Measurements from ENCODE around the gene BTBD6. TPM values are rescaled to one million over a fixed set of nuclear protein-coding genes. Genes with fewer than 3 reads are reported as not detected.

Gene BTBD6
- total RNA-seq, 3 donors from 2014 or later = 45.7 to 55.8 (median 46.7) TPM

DNA sequence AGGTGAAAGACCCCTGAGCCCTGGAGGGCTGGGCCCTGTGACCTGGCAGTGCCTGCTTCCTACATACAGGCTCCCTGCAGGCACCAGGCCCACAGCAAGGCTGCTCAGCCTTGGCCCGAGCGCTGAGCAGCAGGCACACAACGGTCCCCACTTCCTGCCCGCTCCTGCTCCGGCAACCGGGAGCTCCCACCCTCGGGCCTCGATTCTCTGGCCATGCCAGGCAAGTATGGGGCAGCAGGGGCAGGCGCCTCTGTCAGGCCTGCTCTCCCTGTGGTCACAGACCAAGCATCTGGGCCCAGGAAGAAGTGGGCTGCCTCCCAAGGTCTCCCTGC lies 36.6 kb upstream of the BTBD6 start:
- Histone ChIP-seq H3K4me3 (no peak overlapping the region), H3K36me3 (ENCODE audit: low read depth) (no peaks in the 10 kb centered on the region), H3K9me3 (no peaks in the 10 kb centered on the region), H3K4me1 (ENCODE audit: low read depth) (peaks cover 4% of the 10 kb centered on the region)
- ATAC-seq (no peak), DNase-seq (no peak)
- intact Hi-C loops (cut with DNase I, micrococcal nuclease) = no loop called here
- TF ChIP-seq, protein P1, sequence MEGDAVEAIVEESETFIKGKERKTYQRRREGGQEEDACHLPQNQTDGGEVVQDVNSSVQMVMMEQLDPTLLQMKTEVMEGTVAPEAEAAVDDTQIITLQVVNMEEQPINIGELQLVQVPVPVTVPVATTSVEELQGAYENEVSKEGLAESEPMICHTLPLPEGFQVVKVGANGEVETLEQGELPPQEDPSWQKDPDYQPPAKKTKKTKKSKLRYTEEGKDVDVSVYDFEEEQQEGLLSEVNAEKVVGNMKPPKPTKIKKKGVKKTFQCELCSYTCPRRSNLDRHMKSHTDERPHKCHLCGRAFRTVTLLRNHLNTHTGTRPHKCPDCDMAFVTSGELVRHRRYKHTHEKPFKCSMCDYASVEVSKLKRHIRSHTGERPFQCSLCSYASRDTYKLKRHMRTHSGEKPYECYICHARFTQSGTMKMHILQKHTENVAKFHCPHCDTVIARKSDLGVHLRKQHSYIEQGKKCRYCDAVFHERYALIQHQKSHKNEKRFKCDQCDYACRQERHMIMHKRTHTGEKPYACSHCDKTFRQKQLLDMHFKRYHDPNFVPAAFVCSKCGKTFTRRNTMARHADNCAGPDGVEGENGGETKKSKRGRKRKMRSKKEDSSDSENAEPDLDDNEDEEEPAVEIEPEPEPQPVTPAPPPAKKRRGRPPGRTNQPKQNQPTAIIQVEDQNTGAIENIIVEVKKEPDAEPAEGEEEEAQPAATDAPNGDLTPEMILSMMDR (IDR thresholded peaks at IDR 0.05) = no peak

DNA sequence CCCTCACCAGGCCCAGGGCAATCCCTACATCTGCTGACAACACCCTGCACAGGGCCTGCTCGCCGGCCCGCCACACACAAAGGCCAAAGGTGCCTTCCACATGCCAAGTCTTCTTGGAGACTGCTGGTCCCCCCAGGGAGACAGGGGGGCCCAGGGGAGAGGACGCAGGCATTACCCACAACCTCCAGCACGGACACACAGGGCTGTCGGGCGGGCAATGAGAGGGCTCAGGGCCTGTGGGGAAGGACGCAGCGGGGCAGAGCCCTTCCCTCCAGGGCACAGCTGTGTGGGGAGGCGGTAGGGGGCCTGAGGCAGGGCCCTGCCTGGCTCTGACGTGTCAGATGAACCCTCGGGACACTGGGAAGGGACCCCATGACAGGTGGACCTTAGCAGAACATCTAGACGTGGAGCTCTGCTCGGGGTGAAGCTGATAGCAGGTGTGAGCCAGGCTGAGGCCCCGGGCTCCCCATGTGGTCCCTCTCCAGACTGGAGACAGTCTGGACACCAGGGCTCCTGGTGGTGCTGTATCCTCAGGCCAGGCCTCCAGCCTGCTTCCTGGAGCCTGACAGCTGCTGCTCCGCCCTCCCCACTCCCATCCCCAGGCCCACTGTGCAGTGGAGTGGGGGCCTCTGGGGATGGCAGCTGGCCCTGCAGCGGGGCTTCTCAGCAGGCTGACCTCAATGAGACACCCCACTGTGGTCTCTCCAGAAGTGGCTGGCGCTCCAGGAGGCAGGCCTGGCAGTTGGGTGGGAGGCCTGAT lies 35.6 kb upstream of the BTBD6 start:
- intact Hi-C loops (cut with DNase I, micrococcal nuclease) = no loop called here
- TF ChIP-seq, protein P1 (IDR thresholded peaks at IDR 0.05) = no peak
- Histone ChIP-seq H3K36me3 (ENCODE audit: low read depth) (no peaks in the 10 kb centered on the region), H3K9me3 (no peaks in the 10 kb centered on the region), H3K4me1 (ENCODE audit: low read depth) (no peaks in the 10 kb centered on the region), H3K4me3 (no peak overlapping the region)
- DNase-seq (no peak), ATAC-seq (no peak)

DNA sequence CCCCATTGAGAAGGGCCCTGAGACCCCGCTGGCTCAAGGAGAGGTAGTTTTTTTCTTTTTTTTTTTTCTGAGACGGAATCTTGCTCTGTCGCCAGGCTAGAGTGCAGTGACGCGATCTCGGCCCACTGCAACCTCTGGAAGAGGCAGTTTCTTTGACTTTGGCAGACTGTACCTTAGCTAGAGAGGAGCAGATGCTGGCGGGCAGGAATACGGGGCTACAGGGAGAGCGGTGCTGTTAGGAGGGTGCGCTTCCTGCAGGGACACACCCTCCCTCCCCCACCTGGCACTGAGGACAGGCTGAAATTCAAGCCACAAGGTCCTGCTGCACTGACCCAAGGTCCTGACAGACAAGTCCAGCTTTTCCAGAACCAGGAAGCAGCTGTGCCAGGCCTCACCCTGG lies 35.0 kb upstream of the BTBD6 start:
- no peak for DNase-seq
- intact Hi-C loops (cut with DNase I, micrococcal nuclease) = no loop called here
- H3K9me3 ChIP-seq = no peaks in the 10 kb centered on the region
- H3K36me3 ChIP-seq (ENCODE audit: low read depth) = no peaks in the 10 kb centered on the region
- no peaks in the 10 kb centered on the region for H3K4me1 ChIP-seq (ENCODE audit: low read depth)
- no peak overlapping the region for H3K4me3 ChIP-seq
- TF ChIP-seq, protein P1 (IDR thresholded peaks at IDR 0.05) = no peak
- no peak for ATAC-seq

- Histone ChIP-seq H3K4me3 (no peak overlapping the region), H3K9me3 (no peaks in the 10 kb centered on the region), H3K36me3 (ENCODE audit: low read depth) (no peaks in the 10 kb centered on the region), H3K4me1 (ENCODE audit: low read depth) (no peaks in the 10 kb centered on the region)
- ATAC-seq = no peak
- TF ChIP-seq, protein P1 (IDR thresholded peaks at IDR 0.05) = no peak
- no peak for DNase-seq
- intact Hi-C loops (cut with DNase I, micrococcal nuclease) = no loop called here
Observed at GRCh38 chr14:105214324-105214915, 33.9 kb upstream of the BTBD6 start.

DNA sequence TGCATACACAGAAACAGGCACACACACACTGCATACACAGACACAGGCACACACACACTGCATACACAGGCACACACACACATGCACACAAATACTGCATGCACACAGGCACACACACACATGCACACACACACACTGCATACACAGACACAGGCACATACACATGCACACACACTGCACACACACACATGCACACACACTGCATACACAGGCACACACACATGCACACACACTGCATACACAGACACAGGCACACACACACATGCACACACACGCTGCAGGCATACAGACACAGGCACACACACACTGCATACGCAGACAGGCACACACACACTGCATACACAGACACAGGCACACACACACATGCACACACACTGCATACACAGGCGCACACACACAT lies 32.7 kb upstream of the BTBD6 start:
- ATAC-seq = no peak
- DNase-seq = no peak
- Histone ChIP-seq H3K4me1 (ENCODE audit: low read depth) (no peaks in the 10 kb centered on the region), H3K36me3 (ENCODE audit: low read depth) (no peaks in the 10 kb centered on the region), H3K9me3 (no peaks in the 10 kb centered on the region), H3K4me3 (no peak overlapping the region)
- TF ChIP-seq, protein P1 (IDR thresholded peaks at IDR 0.05) = no peak
- intact Hi-C loops (cut with DNase I, micrococcal nuclease) = no loop called here
